ENCODE data around the gene SCN11A. TPM values are rescaled to one million over a fixed set of nuclear protein-coding genes. Genes with fewer than 3 reads are reported as not detected.

Gene SCN11A
- total RNA-seq, 1 experiment from 2014 or later: 0.13 TPM

GRCh38 chr3:39094851-39095677 lies 43.3 kb upstream of the SCN11A start:
- Mint-ChIP-seq H3K4me3 (no peak overlapping the region), H3K36me3 (peaks cover 47% of the 10 kb centered on the region), H3K4me1 (no peaks in the 10 kb centered on the region), H3K27me3 (ENCODE audit: low read depth) (no peaks in the 10 kb centered on the region), H3K9me3 (no peaks in the 10 kb centered on the region), H3K27ac (no peak overlapping the region)
- TF ChIP-seq CDX4 (CRISPR knock-in tag; IDR thresholded peaks at IDR 0.05; ENCODE audit: borderline replicate concordance) (no peak), ZNF317 (CRISPR knock-in tag; IDR thresholded peaks at IDR 0.05; ENCODE audit: borderline replicate concordance, low read depth) (no peak), TCF7 (CRISPR knock-in tag; IDR thresholded peaks at IDR 0.05; ENCODE audit: low read depth) (no peak), NR3C1 (CRISPR knock-in tag; conservative IDR thresholded peaks at IDR 0.05; ENCODE audit: low read depth) (no peak), HMGA2 (CRISPR knock-in tag; IDR thresholded peaks at IDR 0.05) (no peak), KAT7 (CRISPR knock-in tag; IDR thresholded peaks at IDR 0.05; ENCODE audit: borderline replicate concordance) (no peak), JUN (CRISPR knock-in tag; IDR thresholded peaks at IDR 0.05) (no peak), MLX (CRISPR knock-in tag; IDR thresholded peaks at IDR 0.05) (no peak), NFYB (CRISPR knock-in tag; conservative IDR thresholded peaks at IDR 0.05; ENCODE audit: low read depth) (no peak), GRHL2 (CRISPR knock-in tag; IDR thresholded peaks at IDR 0.05; ENCODE audit: insufficient replicate concordance, severe bottlenecking) (no peak), FOXP1 (CRISPR knock-in tag; IDR thresholded peaks at IDR 0.05; ENCODE audit: borderline replicate concordance) (no peak), IRF1 (CRISPR knock-in tag; IDR thresholded peaks at IDR 0.05) (no peak), CREB1 (CRISPR knock-in tag; IDR thresholded peaks at IDR 0.05) (no peak), EMX1 (CRISPR knock-in tag; IDR thresholded peaks at IDR 0.05) (no peak), ZNF138 (CRISPR knock-in tag; conservative IDR thresholded peaks at IDR 0.05) (no peak), ZNF281 (CRISPR knock-in tag; IDR thresholded peaks at IDR 0.05) (no peak)
- TF ChIP-seq, protein P1, sequence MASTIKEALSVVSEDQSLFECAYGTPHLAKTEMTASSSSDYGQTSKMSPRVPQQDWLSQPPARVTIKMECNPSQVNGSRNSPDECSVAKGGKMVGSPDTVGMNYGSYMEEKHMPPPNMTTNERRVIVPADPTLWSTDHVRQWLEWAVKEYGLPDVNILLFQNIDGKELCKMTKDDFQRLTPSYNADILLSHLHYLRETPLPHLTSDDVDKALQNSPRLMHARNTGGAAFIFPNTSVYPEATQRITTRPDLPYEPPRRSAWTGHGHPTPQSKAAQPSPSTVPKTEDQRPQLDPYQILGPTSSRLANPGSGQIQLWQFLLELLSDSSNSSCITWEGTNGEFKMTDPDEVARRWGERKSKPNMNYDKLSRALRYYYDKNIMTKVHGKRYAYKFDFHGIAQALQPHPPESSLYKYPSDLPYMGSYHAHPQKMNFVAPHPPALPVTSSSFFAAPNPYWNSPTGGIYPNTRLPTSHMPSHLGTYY (CRISPR knock-in tag; IDR thresholded peaks at IDR 0.05): no peak
- DNase-seq (ENCODE audit: low spot score): no peak
- ChIA-PET POLR2A (no interaction called here), CTCF (interaction anchor here (0.8 to 2.8 kb wide), 3 partner anchors 30 to 193 kb away, joined by 3 to 10 read pairs (median 7); no protein-coding TSS in a partner anchor)
- ATAC-seq: no peak

- Mint-ChIP-seq H3K27me3 (ENCODE audit: low read depth) (no peaks in the 10 kb centered on the region), H3K27ac (no peak overlapping the region), H3K4me3 (no peak overlapping the region), H3K36me3 (peaks cover 45% of the 10 kb centered on the region), H3K9me3 (no peaks in the 10 kb centered on the region), H3K4me1 (no peaks in the 10 kb centered on the region)
- DNase-seq (ENCODE audit: low spot score): no peak
- ATAC-seq: no peak
- ChIA-PET POLR2A (no interaction called here), CTCF (no interaction called here)
- TF ChIP-seq CTCF (IDR thresholded peaks at IDR 0.05): no peak
- no peak for TF ChIP-seq ZNF232 (CRISPR knock-in tag; IDR thresholded peaks at IDR 0.05)
- TF ChIP-seq ZNF263 (CRISPR knock-in tag; IDR thresholded peaks at IDR 0.05; ENCODE audit: low read depth): no peak
- no peak for TF ChIP-seq SMAD4 (CRISPR knock-in tag; IDR thresholded peaks at IDR 0.05)
- TF ChIP-seq MLX (CRISPR knock-in tag; IDR thresholded peaks at IDR 0.05): no peak
- TF ChIP-seq E2F4 (CRISPR knock-in tag; IDR thresholded peaks at IDR 0.05; ENCODE audit: borderline replicate concordance, low read depth): no peak
- no peak for TF ChIP-seq ZNF416 (CRISPR knock-in tag; IDR thresholded peaks at IDR 0.05)
- TF ChIP-seq NR2C2 (CRISPR knock-in tag; IDR thresholded peaks at IDR 0.05): no peak
- no peak for TF ChIP-seq ZNF423 (CRISPR knock-in tag; IDR thresholded peaks at IDR 0.05)
- no peak for TF ChIP-seq NFE2L1 (CRISPR knock-in tag; IDR thresholded peaks at IDR 0.05)
Observed at GRCh38 chr3:39090922-39091321, 39.2 kb upstream of the SCN11A start.

All from WTC11 (cell line).